Activated naive CD4-positive, alpha-beta T cell treated with anti-CD3 and anti-CD28 coated beads for 36 hours (primary cell): ENCODE results near the gene GGTLC2. TPM values are rescaled to one million over a fixed set of nuclear protein-coding genes. Genes with fewer than 3 reads are reported as not detected.
"Not testable (repeated sequence)": the region's sequence is repeated elsewhere in the genome, so short reads cannot be mapped to it uniquely, and the experiment has no call there.

Experiments used
- CTCF ChIA-PET: fragments of 350-600 bp; sonication (Branson Sonifier 250); formaldehyde crosslinking; loops from one replicate; lab custom pipeline; 2021; ENCODE audit warnings: antibody characterized with exemption; lab: Charles Lee
- DNase-seq: peaks from one replicate; pipeline ENCODE4 v3.0.0-alpha.2; 2020
- H3K27ac Mint-ChIP-seq: one replicate; pipeline ENCODE4 v1.8.0; 2021; ENCODE audit warnings: mild to moderate bottlenecking, mixed read lengths
- H3K27me3 Mint-ChIP-seq: one replicate; pipeline ENCODE4 v1.8.0; 2021; ENCODE audit warnings: low read depth, mixed read lengths
- H3K36me3 Mint-ChIP-seq: one replicate; pipeline ENCODE4 v1.8.0; 2021; ENCODE audit warnings: low read depth, mixed read lengths
- H3K4me1 Mint-ChIP-seq: one replicate; pipeline ENCODE4 v1.8.0; 2021; ENCODE audit warnings: low read depth, mixed read lengths
- H3K4me3 Mint-ChIP-seq: one replicate; pipeline ENCODE4 v1.8.0; 2021; ENCODE audit warnings: mild to moderate bottlenecking, moderate library complexity, mixed read lengths
- H3K9me3 Mint-ChIP-seq: one replicate; pipeline ENCODE4 v1.8.0; 2021; ENCODE audit warnings: mixed read lengths
- intact Hi-C: fragments of 100-400 bp; cut with micrococcal nuclease; formaldehyde crosslinking; loops from one replicate; pipeline ENCODE4 v1.15.1; 2023
- total RNA-seq, 2 experiments: library from RNA; stranded (reverse); gene quantifications; one replicate each; pipeline ENCODE4 v1.2.3, GENCODE V29; 2021

The GGTLC2 gene
- not detected for total RNA-seq

DNA sequence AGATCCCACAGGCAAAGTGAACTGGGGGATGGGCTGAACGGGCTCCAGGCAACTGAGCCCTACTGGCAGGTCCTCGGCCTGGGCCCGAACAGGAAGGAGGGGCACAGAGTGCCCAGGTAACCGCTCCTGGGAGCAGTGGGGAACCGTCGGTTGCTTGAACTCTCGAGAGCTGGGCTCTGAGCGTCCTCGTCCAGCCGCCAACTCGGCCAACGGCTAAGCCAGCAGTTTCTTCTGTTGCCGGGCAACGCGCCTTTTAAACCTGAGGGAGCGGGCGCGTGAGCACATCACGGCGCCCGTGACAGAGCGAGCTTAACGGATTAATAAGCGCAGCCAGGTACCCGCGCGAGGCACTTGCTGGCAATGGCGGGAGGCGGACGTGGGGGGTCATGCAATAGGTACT is at the start of gene GGTLC2:
GGTLC2 (plus strand) TSS at position 301 of the 400 bp plus-strand sequence. CDS start 1,732 bp downstream, outside the sequence.
- H3K4me1 Mint-ChIP-seq, H3K9me3 Mint-ChIP-seq, H3K27me3 Mint-ChIP-seq, H3K27ac Mint-ChIP-seq, H3K36me3 Mint-ChIP-seq, CTCF ChIA-PET, DNase-seq, H3K4me3 Mint-ChIP-seq, intact Hi-C loops: not testable (repeated sequence)

DNA sequence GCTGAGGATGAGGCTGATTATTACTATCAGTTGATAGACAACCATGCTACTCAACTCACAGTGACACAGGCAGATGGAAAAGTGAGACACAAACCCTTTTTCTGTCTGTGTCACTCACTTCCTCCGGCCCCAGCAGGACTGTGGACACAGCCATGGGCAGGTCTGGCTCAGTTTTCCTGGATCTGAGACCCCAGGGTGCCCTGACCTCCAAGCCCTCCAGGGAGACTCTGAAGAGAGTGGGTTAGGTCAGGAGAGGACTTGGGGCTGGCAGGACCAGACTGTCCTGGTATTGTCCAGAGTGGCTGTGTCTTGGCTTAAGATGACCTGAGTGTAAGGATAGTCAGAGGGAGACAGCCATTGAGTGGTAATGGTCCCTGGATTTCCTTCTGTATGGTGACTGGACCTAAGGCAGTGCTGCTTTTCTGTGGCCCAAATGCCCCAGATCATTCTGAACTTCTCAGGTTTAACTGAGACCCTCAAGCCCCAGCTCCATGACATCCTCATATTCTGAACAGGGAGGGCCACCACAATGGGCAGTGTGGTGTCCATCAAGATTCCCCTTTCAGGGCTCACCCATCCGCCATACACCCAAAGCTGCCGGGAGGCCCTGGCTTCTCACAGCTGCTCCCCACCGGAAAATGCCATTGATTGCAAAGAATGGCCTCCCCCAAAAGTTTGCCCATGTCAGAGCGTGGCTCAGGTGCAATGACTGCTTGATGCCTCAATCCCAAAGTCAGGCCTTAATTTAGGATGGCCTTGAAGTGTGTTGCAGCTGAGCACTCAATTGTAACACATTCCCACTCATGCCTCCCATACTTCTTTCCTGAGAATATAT is 49.2 kb upstream of the GGTLC2 start:
- Mint-ChIP-seq H3K27me3 (no peaks in the 10 kb centered on the region), H3K36me3 (no peaks in the 10 kb centered on the region), H3K9me3 (no peaks in the 10 kb centered on the region), H3K4me3 (no peak overlapping the region), H3K4me1 (peaks cover 4% of the 10 kb centered on the region), H3K27ac (no peak overlapping the region)
- no peak for DNase-seq
- intact Hi-C loops, result loop anchor here (2.0 kb wide), 1 partner anchor 22 kb away; no protein-coding TSS in a partner anchor
- CTCF ChIA-PET, result no interaction called here

DNA sequence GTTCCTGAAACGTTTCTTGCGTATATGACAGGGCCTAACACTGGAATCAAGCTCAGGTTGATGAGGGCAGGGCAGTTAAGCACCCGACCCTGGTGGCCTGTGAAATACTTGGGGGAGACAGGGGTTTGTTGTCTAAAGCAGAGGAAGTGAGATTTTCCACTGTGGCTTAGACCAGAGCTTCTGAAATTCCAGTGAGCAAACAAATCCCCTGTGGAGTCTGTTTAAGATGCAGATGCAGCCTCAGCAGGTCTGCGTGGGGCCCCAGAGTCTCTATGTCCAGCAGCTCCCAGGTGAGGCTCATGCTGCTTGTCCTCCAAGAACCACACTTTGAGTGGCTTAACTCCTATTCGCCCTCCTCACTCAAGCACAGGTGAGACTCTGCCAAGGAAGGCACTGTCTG is 46.3 kb upstream of the GGTLC2 start:
- Mint-ChIP-seq H3K4me1 (peaks cover 4% of the 10 kb centered on the region), H3K9me3 (no peaks in the 10 kb centered on the region), H3K27ac (no peak overlapping the region), H3K27me3 (no peaks in the 10 kb centered on the region), H3K36me3 (no peaks in the 10 kb centered on the region), H3K4me3 (no peak overlapping the region)
- intact Hi-C loops, result no loop called here
- CTCF ChIA-PET, result interaction anchor here (1.1 to 4.1 kb wide), 2 partner anchors 11 to 111 kb away, joined by 4 to 26 read pairs; no protein-coding TSS in a partner anchor
- no peak for DNase-seq

DNA sequence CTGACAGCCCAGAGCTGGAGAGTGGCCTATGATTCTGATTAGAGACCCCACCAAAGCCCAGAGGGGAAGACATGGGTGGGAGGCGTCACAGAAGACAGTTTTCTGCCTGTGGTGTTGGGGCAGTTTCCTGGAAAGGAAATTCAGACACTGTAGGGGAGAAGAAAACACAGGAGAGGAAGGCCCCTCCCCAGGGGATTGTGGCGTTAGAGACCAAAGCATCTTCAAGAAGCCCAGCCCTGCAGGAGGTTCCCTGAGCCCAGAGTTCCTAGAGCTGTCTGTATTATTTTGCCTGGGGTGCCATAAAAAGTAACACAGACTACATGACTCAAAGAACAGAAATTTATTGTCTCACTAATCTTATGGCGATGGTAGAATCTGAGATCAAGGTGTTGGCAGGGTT is 45.2 kb upstream of the GGTLC2 start:
- Mint-ChIP-seq H3K36me3 (no peaks in the 10 kb centered on the region), H3K4me3 (no peak overlapping the region), H3K27ac (no peak overlapping the region), H3K4me1 (peaks cover under 1% of the 10 kb centered on the region), H3K27me3 (no peaks in the 10 kb centered on the region), H3K9me3 (no peaks in the 10 kb centered on the region)
- no peak for DNase-seq
- intact Hi-C loops, result no loop called here
- CTCF ChIA-PET, result interaction anchor here (4.1 kb wide), 1 partner anchor 12 kb away, joined by 26 read pairs; no protein-coding TSS in a partner anchor

DNA sequence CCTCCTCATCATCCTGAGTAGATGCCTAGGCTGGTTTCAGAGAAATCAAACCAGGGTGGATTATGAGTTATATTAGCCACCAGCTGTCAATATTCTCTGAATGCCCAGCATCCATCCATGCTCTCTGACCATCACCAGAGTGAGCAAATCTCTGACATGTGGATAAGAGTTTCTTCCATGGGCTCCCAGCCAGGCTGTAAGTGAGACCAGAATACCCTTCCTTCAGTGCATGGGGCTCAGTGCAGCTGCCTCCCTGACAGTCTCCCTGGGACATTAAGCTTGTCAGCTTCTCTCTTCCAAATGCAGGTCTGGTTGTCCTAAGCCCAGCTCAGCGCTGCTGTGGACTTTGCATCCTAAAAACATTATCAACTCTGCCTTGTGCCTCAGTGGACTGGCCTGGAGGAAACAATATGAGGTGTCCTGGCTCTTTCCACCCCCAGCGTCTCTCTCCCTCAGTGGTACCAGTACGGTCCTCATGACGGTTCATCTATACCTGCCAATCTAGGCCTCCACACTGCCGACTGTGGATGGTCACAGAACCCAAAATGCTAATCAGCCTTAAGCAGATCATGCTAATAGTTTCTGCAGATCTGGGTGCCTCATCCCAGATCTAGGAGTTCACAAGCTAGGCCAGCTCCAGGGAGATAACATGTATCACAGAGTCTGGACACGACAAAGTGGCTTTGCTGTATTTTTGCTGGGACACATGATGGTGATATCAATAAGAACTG is 43.7 kb upstream of the GGTLC2 start:
- Mint-ChIP-seq H3K27me3 (no peaks in the 10 kb centered on the region), H3K9me3 (no peaks in the 10 kb centered on the region), H3K4me1 (no peaks in the 10 kb centered on the region), H3K4me3 (no peak overlapping the region), H3K27ac (no peak overlapping the region), H3K36me3 (no peaks in the 10 kb centered on the region)
- intact Hi-C loops, result no loop called here
- CTCF ChIA-PET, result interaction anchor here (0.9 to 4.1 kb wide), 2 partner anchors 13 to 84 kb away, joined by 3 to 26 read pairs; no protein-coding TSS in a partner anchor
- DNase-seq, result no peak

DNA sequence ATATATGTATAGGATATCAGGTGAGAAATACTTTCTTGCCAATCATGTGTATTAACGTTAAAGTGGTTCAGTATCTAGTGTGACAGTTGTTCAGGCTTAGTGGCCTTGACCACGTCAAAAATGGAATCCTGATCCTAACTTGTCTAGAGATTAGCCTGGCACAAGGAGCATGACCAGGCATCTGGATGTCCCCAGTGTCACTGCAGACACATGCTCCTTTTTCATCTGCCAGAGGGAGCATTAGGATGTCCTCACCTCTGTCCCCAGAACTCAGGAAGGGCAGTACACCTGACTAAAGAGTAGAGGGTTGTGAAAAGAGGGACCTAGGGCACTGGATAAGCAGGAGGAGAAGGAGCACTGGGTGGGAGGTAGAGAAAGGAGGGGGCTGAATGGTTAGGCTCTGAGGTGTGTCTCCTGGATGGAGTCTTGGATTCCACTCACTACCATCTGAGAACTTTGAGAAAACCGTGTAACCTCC is 40.9 kb upstream of the GGTLC2 start:
- no peak overlapping the region for H3K4me3 Mint-ChIP-seq
- no peak for DNase-seq

DNA sequence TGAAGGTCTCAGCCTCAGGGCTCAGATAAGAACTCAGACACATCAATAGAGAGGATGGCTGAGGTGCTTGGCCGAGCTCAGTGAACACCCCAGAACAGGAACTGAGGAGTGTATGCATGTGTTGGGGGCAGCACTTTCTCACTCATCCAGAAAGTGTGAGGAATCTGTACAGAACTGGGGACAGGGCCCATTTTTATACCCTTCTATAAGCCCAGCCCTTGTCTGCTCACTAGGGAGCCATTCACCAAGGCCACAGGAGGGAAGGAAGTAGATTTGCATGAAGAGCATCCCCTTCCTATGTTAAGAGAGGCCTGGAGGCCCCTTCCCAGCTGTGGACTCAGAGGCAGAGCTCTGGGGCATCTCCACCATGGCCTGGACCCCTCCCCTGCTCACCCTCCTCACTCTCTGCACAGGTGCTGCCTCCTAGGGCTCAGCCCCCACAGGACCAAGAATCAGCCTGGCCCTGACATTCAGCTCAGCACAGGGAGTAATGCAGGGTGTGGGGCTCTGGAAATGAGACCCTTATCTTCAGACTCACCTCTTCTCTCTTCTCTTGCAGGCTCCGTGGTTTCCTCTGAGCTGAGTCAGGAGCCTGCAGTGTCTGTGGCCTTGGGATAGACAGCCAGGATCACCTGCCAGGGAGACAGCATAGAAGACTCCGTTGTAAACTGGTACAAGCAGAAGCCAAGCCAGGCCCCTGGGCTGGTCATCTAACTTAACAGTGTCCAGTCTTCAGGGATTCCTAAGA is 39.9 kb upstream of the GGTLC2 start:
- Mint-ChIP-seq H3K4me3 (no peak overlapping the region), H3K27ac (no peak overlapping the region), H3K36me3 (no peaks in the 10 kb centered on the region), H3K4me1 (no peaks in the 10 kb centered on the region), H3K9me3 (peaks cover 1% of the 10 kb centered on the region), H3K27me3 (no peaks in the 10 kb centered on the region)
- CTCF ChIA-PET, result interaction anchor here (0.9 to 1.0 kb wide), 2 partner anchors 11 to 13 kb away, joined by 3 read pairs; no protein-coding TSS in a partner anchor
- DNase-seq, result no peak
- intact Hi-C loops, result no loop called here

More for the DNA sequence above, 40.9 kb upstream of the GGTLC2 start:
- CTCF ChIA-PET, result no interaction called here
- Mint-ChIP-seq H3K27me3 (no peaks in the 10 kb centered on the region), H3K27ac (no peak overlapping the region), H3K36me3 (no peaks in the 10 kb centered on the region), H3K4me1 (no peaks in the 10 kb centered on the region), H3K9me3 (peaks cover 1% of the 10 kb centered on the region)
- intact Hi-C loops, result no loop called here

DNA sequence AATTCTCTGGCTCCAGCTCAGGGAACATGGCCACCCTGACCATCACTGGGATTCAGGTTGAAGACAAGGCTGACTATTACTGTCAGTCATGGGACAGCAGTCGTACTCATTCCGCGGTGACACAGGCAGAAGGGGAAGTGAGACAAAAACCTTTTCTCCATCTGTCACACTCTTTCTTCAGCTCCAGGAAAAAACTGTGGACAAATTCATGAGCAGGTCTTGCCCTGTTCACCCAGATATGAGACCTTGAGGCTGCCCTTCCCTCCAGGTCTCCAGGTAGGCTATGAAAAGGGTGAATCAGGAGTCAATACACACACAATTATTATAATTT is 39.4 kb upstream of the GGTLC2 start:
- Mint-ChIP-seq H3K27me3 (no peaks in the 10 kb centered on the region), H3K27ac (no peak overlapping the region), H3K4me3 (no peak overlapping the region), H3K9me3 (peaks cover 1% of the 10 kb centered on the region), H3K36me3 (no peaks in the 10 kb centered on the region), H3K4me1 (no peaks in the 10 kb centered on the region)
- CTCF ChIA-PET, result interaction anchor here (0.9 to 1.0 kb wide), 2 partner anchors 12 to 13 kb away, joined by 3 read pairs; no protein-coding TSS in a partner anchor
- intact Hi-C loops, result no loop called here
- DNase-seq, result no peak

DNA sequence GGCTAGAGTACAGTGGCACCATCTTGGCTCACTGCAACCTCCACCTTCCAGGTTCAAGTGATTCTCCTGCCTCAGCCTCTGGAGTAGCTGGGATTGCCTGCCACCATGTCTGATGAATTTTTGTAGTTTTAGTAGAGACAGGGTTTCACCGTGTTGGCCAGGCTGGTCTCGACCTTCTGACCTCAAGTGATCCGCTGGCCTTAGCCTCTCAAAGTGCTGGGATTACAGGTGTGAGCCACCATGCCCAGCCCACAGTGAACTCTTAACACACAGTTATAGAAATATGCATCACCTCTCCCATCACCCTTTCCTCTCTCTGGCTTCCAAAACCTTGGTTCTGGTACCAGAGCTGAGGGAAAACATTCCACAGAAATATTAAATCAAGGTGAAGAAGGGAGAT is 36.4 kb upstream of the GGTLC2 start:
- not testable (repeated sequence) for H3K27me3 Mint-ChIP-seq, DNase-seq
- CTCF ChIA-PET, result interaction anchor here (0.6 to 1.5 kb wide), 2 partner anchors 21 to 40 kb away, joined by 3 to 6 read pairs; no protein-coding TSS in a partner anchor

DNA sequence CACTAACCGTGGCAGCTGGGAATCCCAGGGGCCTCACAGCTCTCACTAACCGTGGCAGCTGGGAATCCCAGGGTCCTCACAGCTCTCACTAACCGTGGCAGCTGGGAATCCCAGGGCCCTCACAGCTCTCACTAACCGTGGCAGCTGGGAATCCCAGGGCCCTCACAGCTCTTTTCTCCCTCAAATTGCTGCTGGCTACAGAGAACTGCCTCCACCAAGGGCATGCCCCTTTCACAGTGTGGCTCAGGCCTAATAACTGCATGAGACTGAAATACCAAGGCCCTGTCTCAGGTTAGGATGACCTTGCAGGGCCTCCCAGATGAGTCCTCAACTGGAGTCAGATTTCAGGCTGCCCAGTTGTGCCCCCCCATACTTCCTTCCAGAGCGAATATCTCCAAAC is 35.1 kb upstream of the GGTLC2 start:
- Mint-ChIP-seq H3K4me1 (no peaks in the 10 kb centered on the region), H3K27ac (no peak overlapping the region), H3K4me3 (no peak overlapping the region), H3K36me3 (no peaks in the 10 kb centered on the region), H3K27me3 (no peaks in the 10 kb centered on the region), H3K9me3 (peaks cover 1% of the 10 kb centered on the region)
- CTCF ChIA-PET, result interaction anchor here (0.6 to 1.5 kb wide), 2 partner anchors 13 to 22 kb away, joined by 3 to 6 read pairs; no protein-coding TSS in a partner anchor
- DNase-seq, result no peak
- intact Hi-C loops, result no loop called here

More for the DNA sequence above, 36.4 kb upstream of the GGTLC2 start:
- intact Hi-C loops, H3K4me1 Mint-ChIP-seq, H3K27ac Mint-ChIP-seq, H3K36me3 Mint-ChIP-seq, H3K9me3 Mint-ChIP-seq, H3K4me3 Mint-ChIP-seq: not testable (repeated sequence)

DNA sequence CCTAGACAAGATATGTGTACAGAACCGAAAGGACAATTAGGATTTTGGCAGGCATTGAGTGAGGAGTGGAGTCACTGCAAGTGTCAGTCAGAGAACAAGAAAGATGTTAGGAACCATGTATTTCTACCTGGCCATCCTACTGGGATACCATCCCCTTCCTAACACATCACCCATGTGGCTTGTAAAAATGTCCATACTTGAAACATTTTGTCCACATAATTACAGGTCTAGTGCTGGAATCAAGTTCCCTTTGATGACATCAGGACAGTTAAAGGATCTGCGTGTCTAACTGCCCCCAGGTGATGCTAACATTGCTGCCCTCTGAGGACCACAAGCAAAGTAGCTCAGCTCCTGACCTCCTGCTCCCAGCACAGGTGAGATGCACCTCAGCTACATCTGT is 31.9 kb upstream of the GGTLC2 start:
- Mint-ChIP-seq H3K4me1 (peaks cover 10% of the 10 kb centered on the region), H3K27me3 (no peaks in the 10 kb centered on the region), H3K9me3 (no peaks in the 10 kb centered on the region), H3K27ac (no peak overlapping the region), H3K36me3 (no peaks in the 10 kb centered on the region), H3K4me3 (no peak overlapping the region)
- intact Hi-C loops, result no loop called here
- DNase-seq, result no peak
- CTCF ChIA-PET, result interaction anchor here (2.6 kb wide), 1 partner anchor 25 kb away, joined by 11 read pairs; no protein-coding TSS in a partner anchor
